Progenitor cell of endocrine pancreas (in vitro differentiated cells): ENCODE data around the gene RAB11FIP3. TPM values are rescaled to one million over a fixed set of nuclear protein-coding genes. Genes with fewer than 3 reads are reported as not detected.

ENCODE experiments used
- DNase-seq: peaks from one replicate; pipeline ENCODE4 v3.0.0; 2021; ENCODE audit warnings: low spot score; ENCODE audit not compliant: unreplicated experiment
- H3K27ac Mint-ChIP-seq: 2 replicates; pipeline ENCODE4 v1.8.0; 2021; ENCODE audit warnings: mild to moderate bottlenecking, moderate library complexity, mixed read lengths
- H3K27me3 Mint-ChIP-seq: 2 replicates; pipeline ENCODE4 v1.8.0; 2021; ENCODE audit warnings: mixed read lengths
- H3K36me3 Mint-ChIP-seq: 2 replicates; pipeline ENCODE4 v1.8.0; 2022; ENCODE audit warnings: mixed read lengths; ENCODE audit not compliant: insufficient read depth
- H3K4me1 Mint-ChIP-seq: 2 replicates; pipeline ENCODE4 v1.8.0; 2021; ENCODE audit warnings: low read depth, mixed read lengths
- H3K4me3 Mint-ChIP-seq: 2 replicates; pipeline ENCODE4 v1.8.0; 2021; ENCODE audit warnings: low read depth, mild to moderate bottlenecking, moderate library complexity, mixed read lengths
- H3K9me3 Mint-ChIP-seq: 2 replicates; pipeline ENCODE4 v1.8.0; 2021; ENCODE audit warnings: low read depth, mixed read lengths
- total RNA-seq: library from RNA; stranded (reverse); gene quantifications from 2 replicates; pipeline ENCODE4 v1.2.1, GENCODE V29; 2021
- TF ChIP-seq, protein P1 (sequence below): fragments of 200-600 bp; sonication (generic); IDR thresholded peaks from one replicate; pipeline ENCODE4 v1.5.0; 2021; ENCODE audit warnings: antibody characterized with exemption, mild to moderate bottlenecking; ENCODE audit not compliant: unreplicated experiment

RAB11FIP3 gene
- total RNA-seq, 1 donor from 2014 or later, result 97.9 TPM

DNA sequence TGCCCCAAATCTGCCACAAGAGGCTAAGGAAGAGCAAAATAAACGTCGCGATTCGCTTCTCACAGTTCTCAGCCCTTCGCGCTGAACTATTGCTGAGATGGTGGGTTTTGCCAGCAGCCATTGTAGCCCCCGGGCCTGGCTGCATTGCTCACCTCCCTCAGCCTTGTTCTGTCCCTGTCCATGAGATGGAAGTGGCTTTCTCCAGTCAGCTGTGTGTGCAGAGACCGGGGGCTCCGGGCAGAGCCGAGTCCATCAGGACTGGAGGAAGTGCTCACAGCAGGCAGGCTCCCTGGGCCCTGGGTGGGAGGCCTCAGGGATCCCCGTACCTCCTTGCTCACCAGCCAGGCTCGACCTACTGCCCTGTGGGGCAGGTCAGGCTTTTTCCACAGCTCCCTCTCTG is 74.5 kb downstream of the RAB11FIP3 start:
- Mint-ChIP-seq H3K27ac (no peak overlapping the region), H3K4me3 (no peak overlapping the region), H3K27me3 (no peaks in the 10 kb centered on the region), H3K36me3 (peaks cover 7% of the 10 kb centered on the region), H3K4me1 (no peaks in the 10 kb centered on the region), H3K9me3 (no peaks in the 10 kb centered on the region)
- DNase-seq, result no peak
- TF ChIP-seq, protein P1, sequence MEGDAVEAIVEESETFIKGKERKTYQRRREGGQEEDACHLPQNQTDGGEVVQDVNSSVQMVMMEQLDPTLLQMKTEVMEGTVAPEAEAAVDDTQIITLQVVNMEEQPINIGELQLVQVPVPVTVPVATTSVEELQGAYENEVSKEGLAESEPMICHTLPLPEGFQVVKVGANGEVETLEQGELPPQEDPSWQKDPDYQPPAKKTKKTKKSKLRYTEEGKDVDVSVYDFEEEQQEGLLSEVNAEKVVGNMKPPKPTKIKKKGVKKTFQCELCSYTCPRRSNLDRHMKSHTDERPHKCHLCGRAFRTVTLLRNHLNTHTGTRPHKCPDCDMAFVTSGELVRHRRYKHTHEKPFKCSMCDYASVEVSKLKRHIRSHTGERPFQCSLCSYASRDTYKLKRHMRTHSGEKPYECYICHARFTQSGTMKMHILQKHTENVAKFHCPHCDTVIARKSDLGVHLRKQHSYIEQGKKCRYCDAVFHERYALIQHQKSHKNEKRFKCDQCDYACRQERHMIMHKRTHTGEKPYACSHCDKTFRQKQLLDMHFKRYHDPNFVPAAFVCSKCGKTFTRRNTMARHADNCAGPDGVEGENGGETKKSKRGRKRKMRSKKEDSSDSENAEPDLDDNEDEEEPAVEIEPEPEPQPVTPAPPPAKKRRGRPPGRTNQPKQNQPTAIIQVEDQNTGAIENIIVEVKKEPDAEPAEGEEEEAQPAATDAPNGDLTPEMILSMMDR, result no peak

DNA sequence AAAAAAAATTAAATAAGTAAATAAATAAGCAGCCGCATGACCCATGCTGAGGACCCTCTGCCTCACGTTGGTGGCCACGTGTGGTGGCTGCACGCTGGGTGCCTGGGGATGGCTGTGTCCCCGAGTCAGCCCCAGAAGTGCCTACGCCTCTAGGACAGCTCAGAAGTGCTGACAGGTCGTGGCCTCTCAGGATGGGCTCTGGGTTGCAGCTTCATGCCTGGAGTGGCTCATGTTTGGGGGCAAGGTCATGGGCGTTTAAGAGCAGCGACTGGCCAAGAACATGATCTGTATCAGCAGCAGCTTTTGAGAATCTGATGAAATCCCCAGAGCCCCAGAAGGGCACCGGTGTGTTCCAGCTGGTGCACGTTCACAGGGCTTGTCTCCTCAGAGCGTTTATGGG is 75.3 kb downstream of the RAB11FIP3 start:
- Mint-ChIP-seq H3K4me1 (no peaks in the 10 kb centered on the region), H3K36me3 (peaks cover 9% of the 10 kb centered on the region), H3K27ac (no peak overlapping the region), H3K27me3 (no peaks in the 10 kb centered on the region), H3K9me3 (no peaks in the 10 kb centered on the region), H3K4me3 (no peak overlapping the region)
- TF ChIP-seq, protein P1, result no peak
- DNase-seq, result no peak

DNA sequence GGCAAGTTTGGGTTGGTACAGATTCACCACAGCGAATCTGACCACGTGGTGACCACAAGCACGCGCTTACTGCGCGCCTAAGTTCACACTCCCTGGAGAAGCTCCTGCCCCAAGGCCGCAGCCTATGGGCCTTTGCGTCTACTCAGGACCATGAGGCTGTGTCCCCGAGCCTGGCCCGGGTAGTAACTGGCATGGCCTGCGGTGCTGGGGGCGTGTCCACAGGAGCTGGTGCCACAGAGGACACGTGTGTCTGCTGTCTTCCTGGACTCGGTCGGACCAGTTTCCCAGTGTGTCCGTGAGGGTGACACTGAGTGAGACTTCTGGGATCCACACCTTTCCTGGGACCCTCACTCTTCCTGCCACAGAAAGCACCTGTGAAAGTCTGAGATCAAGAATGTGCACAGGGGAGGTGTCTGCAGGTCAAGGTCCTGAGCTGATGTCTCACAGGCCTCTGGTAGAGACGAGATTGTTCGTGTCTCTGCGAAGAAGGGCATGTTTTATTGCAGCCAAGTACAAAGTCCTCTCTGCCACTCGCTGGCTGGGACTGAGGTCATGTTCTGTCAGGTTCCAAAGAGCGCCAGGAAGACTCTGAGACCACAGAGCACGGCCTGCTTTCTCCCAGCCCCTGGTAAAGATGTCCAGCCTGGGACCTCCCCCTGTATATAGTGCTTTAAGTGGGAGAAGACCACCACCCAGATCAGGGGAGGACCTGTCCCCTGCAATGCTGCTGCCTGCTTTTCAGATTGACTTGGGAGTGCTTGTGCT is 76.9 kb downstream of the RAB11FIP3 start:
- Mint-ChIP-seq H3K27ac (peak overlapping the region; percentile 62), H3K36me3 (peaks cover 7% of the 10 kb centered on the region), H3K4me3 (no peak overlapping the region), H3K9me3 (no peaks in the 10 kb centered on the region), H3K27me3 (no peaks in the 10 kb centered on the region), H3K4me1 (no peaks in the 10 kb centered on the region)
- DNase-seq, result no peak
- TF ChIP-seq, protein P1, result no peak

DNA sequence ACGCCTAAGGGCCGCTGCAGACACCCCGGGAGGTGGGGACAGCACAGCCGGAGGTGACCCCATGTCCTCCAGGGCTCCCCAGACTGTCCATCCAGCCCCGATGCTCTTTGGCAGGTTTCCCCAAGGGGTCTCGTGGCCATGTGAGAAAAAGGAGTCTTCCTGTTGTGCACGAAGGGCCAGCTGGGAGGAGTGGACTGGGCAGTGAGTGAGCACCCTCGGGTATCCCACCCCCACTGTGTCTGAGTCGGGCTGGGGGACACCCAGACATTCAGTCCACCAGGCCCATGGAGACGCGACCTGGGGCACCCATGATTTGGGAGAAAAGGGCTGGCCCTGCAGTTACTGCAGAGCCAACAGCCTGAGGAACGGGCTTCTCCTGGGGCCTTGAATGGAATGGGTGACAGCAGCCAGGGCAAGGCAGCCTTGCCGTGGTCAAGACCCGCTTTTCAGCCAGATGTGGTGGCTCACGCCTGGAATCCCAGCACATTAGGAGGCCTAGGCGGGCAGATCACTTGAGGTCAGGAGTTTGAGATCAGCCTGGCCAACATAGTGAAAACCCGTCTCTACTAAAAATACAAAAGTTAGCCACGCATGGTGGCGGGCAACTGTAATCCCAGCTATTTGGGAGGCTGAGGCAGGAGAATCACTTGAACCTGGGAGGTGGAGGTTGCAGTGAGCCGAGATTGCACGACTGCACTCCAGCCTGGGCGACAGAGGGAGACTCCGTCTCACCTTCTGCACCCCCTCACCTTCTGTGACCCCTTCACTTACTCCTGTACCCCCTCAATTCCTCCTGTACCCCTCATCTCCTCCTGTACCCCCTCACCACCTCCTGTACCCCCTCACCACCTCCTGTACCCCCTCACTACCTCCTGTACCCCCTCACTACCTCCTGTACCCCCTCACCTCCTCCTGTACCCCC is 78.0 kb downstream of the RAB11FIP3 start:
- Mint-ChIP-seq H3K9me3 (no peaks in the 10 kb centered on the region), H3K27ac (peak overlapping the region; percentile 62)

More for the DNA sequence above, 78.0 kb downstream of the RAB11FIP3 start:
- Mint-ChIP-seq H3K27me3 (no peaks in the 10 kb centered on the region), H3K4me3 (no peak overlapping the region), H3K36me3 (peaks cover 4% of the 10 kb centered on the region), H3K4me1 (no peaks in the 10 kb centered on the region)
- no peak for DNase-seq
- TF ChIP-seq, protein P1, result no peak
